ENCODE results near the gene RBCK1. TPM values are rescaled to one million over a fixed set of nuclear protein-coding genes. Genes with fewer than 3 reads are reported as not detected.

The RBCK1 gene
- total and polyA plus RNA-seq, 2 donors (not counting 3 experiments of a cell fraction or from before 2014, with no cell fraction given), result 80.4 to 82.7 TPM

DNA sequence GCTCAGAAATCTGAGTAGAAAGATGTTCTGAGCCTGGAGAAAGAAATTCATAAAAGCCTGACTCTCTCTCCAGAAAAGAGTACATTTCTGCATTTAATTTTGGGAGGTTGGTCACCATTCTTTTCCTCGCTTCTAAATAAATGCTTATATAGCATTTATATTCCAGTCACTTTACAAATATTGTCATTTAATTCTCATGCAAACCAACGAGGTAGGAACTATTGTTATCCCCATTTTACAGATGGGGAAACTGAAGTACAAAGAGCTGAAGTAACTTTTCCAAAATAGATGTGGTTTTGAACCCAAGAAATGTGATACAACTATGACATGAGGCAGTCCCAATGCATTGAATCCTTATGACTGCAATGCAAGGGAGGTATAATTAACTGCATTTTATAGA, 32.0 kb upstream of the RBCK1 start:
- Histone ChIP-seq H3K4me3 (replicated peaks in 1 of 3; ENCODE audit: insufficient read depth in 1 of 3, low read depth in 1 of 3, low read length in 3 of 3) (no peak overlapping the region), H3K9ac (replicated peaks; ENCODE audit: extremely low read depth, insufficient read depth, low read length) (no peak overlapping the region), H4K20me1 (replicated peaks; ENCODE audit: control insufficient read depth, extremely low read depth, insufficient read depth, low read length) (no peaks in the 10 kb centered on the region), H3K79me2 (ENCODE audit: control insufficient read depth, insufficient read depth, low read length) (peaks cover under 1% of the 10 kb centered on the region), H3K9me1 (replicated peaks; ENCODE audit: control insufficient read depth, extremely low read depth, insufficient read depth, low read length) (no peaks in the 10 kb centered on the region), H3K27me3 (ENCODE audit: control insufficient read depth in 2 of 2, insufficient read depth in 2 of 2, low read length in 2 of 2) (no peaks in the 10 kb centered on the region), H2AFZ (ENCODE audit: low read depth, low read length) (no peak overlapping the region), H3K4me1 (ENCODE audit: control insufficient read depth, extremely low read depth, insufficient read depth, low read length) (peaks cover 31% of the 10 kb centered on the region), H3K4me2 (ENCODE audit: insufficient read depth, low read length) (no peak overlapping the region), H3K27ac (ENCODE audit: insufficient read depth, low read depth, low read length) (no peak overlapping the region), H3K36me3 (ENCODE audit: control insufficient read depth in 2 of 2, extremely low read depth in 1 of 2, insufficient read depth in 2 of 2, low read length in 2 of 2) (no peaks in the 10 kb centered on the region), H3K9me3 (replicated peaks; ENCODE audit: control insufficient read depth, insufficient read depth, low read length) (no peaks in the 10 kb centered on the region)
- ChIA-PET CTCF (no interaction called here), POLR2A (no interaction called here)
- TF ChIP-seq EZH2 (IDR thresholded peaks at IDR 0.05; ENCODE audit: borderline replicate concordance, low read depth, low read length, severe bottlenecking) (no peak), GATA2 (IDR thresholded peaks at IDR 0.05; ENCODE audit: insufficient read depth, insufficient read length, low read depth, low read length) (no peak), JUN (IDR thresholded peaks at IDR 0.05; ENCODE audit: borderline replicate concordance, insufficient read depth, insufficient read length, low read depth) (no peak), POLR2AphosphoS5 (IDR thresholded peaks at IDR 0.05; ENCODE audit: insufficient read depth, low read depth, low read length) (no peak), MYC (IDR thresholded peaks at IDR 0.05; ENCODE audit: low read depth, low read length) (no peak), POLR2A (IDR thresholded peaks at IDR 0.05; ENCODE audit: low read depth, low read length) (no peak), FOS (IDR thresholded peaks at IDR 0.05; ENCODE audit: borderline replicate concordance, insufficient read depth, low read length) (no peak)
- TF ChIP-seq, protein P1, sequence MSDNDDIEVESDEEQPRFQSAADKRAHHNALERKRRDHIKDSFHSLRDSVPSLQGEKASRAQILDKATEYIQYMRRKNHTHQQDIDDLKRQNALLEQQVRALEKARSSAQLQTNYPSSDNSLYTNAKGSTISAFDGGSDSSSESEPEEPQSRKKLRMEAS (IDR thresholded peaks at IDR 0.05; ENCODE audit: insufficient read depth, insufficient read length), result no peak
- TF ChIP-seq, protein P2, sequence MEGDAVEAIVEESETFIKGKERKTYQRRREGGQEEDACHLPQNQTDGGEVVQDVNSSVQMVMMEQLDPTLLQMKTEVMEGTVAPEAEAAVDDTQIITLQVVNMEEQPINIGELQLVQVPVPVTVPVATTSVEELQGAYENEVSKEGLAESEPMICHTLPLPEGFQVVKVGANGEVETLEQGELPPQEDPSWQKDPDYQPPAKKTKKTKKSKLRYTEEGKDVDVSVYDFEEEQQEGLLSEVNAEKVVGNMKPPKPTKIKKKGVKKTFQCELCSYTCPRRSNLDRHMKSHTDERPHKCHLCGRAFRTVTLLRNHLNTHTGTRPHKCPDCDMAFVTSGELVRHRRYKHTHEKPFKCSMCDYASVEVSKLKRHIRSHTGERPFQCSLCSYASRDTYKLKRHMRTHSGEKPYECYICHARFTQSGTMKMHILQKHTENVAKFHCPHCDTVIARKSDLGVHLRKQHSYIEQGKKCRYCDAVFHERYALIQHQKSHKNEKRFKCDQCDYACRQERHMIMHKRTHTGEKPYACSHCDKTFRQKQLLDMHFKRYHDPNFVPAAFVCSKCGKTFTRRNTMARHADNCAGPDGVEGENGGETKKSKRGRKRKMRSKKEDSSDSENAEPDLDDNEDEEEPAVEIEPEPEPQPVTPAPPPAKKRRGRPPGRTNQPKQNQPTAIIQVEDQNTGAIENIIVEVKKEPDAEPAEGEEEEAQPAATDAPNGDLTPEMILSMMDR (IDR thresholded peaks at IDR 0.05; ENCODE audit: extremely low read depth in 1 of 2, insufficient read depth in 1 of 2, low read depth in 1 of 2, low read length in 2 of 2), result no peak
- dilution Hi-C loops (cut with MboI; ENCODE audit: extremely low pct_ligation_motif_present, low sequenced_read_pairs), result no loop called here
- intact Hi-C loops (cut with micrococcal nuclease), result no loop called here
- DNase-seq (ENCODE audit: low read depth, low spot score) (no peak), FAIRE-seq (no peak)
- BruUV-seq (replicated peaks), result no TSS peak

All from endothelial cell of umbilical vein (primary cell).